HG03060 (cell line): Measurements from ENCODE around the gene KCNJ3.

ENCODE experiments used
- ATAC-seq: cut with Tn5 transposase; IDR thresholded peaks from one replicate; pipeline ENCODE4 v1.9.1; 2021; ENCODE audit warnings: low read depth, moderate number of reproducible peaks; ENCODE audit not compliant: unreplicated experiment

The KCNJ3 gene

GRCh38 chr2:154706660-154707059 is 8.2 kb downstream of the KCNJ3 start:
- ATAC-seq = no peak

- ATAC-seq = no peak
These were observed 9.6 kb downstream of the KCNJ3 start for GRCh38 chr2:154707994-154708575.

- ATAC-seq = no peak
These were observed 10.7 kb downstream of the KCNJ3 start for GRCh38 chr2:154709215-154709614.

- no peak for ATAC-seq
These were observed 11.6 kb downstream of the KCNJ3 start for GRCh38 chr2:154710078-154710477.

GRCh38 chr2:154710685-154711084 is 12.2 kb downstream of the KCNJ3 start:
- ATAC-seq = no peak

- ATAC-seq = no peak
These were observed 15.2 kb downstream of the KCNJ3 start for GRCh38 chr2:154713675-154714074.

GRCh38 chr2:154720651-154721050 is 22.2 kb downstream of the KCNJ3 start:
- ATAC-seq = no peak

GRCh38 chr2:154724194-154724797 is 25.8 kb downstream of the KCNJ3 start:
- ATAC-seq = no peak

- no peak for ATAC-seq
These were observed 41.9 kb downstream of the KCNJ3 start for GRCh38 chr2:154740361-154740760.

- no peak for ATAC-seq
These were observed 60.4 kb downstream of the KCNJ3 start for GRCh38 chr2:154758871-154759270.

GRCh38 chr2:154762638-154763037 is 64.1 kb downstream of the KCNJ3 start:
- no peak for ATAC-seq

- ATAC-seq = no peak
These were observed 73.3 kb downstream of the KCNJ3 start for GRCh38 chr2:154771664-154772284.

- ATAC-seq = no peak
These were observed 78.3 kb downstream of the KCNJ3 start for GRCh38 chr2:154776825-154777224.

- no peak for ATAC-seq
These were observed 95.9 kb downstream of the KCNJ3 start for GRCh38 chr2:154794406-154794805.

GRCh38 chr2:154795651-154796050 is 97.2 kb downstream of the KCNJ3 start:
- ATAC-seq = no peak

GRCh38 chr2:154804451-154804850 is 106.0 kb downstream of the KCNJ3 start:
- ATAC-seq = no peak

GRCh38 chr2:154813636-154814035 is 115.1 kb downstream of the KCNJ3 start:
- ATAC-seq = no peak

- ATAC-seq = no peak
These were observed 116.4 kb downstream of the KCNJ3 start for GRCh38 chr2:154814856-154815255.

- ATAC-seq = no peak
These were observed 126.9 kb downstream of the KCNJ3 start for GRCh38 chr2:154825358-154825757.

- no peak for ATAC-seq
These were observed 128.3 kb downstream of the KCNJ3 start for GRCh38 chr2:154826827-154827226.

GRCh38 chr2:154827286-154827685 is 128.8 kb downstream of the KCNJ3 start:
- ATAC-seq = no peak

GRCh38 chr2:154832711-154833110 is 134.2 kb downstream of the KCNJ3 start:
- ATAC-seq = no peak
